ENCODE measurements around the gene REEP1.

GRCh38 chr2:86249579-86250391, 87.6 kb downstream of the REEP1 start:
- TF ChIP-seq, protein P1, sequence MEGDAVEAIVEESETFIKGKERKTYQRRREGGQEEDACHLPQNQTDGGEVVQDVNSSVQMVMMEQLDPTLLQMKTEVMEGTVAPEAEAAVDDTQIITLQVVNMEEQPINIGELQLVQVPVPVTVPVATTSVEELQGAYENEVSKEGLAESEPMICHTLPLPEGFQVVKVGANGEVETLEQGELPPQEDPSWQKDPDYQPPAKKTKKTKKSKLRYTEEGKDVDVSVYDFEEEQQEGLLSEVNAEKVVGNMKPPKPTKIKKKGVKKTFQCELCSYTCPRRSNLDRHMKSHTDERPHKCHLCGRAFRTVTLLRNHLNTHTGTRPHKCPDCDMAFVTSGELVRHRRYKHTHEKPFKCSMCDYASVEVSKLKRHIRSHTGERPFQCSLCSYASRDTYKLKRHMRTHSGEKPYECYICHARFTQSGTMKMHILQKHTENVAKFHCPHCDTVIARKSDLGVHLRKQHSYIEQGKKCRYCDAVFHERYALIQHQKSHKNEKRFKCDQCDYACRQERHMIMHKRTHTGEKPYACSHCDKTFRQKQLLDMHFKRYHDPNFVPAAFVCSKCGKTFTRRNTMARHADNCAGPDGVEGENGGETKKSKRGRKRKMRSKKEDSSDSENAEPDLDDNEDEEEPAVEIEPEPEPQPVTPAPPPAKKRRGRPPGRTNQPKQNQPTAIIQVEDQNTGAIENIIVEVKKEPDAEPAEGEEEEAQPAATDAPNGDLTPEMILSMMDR (IDR thresholded peaks at IDR 0.05): no peak
- TF ChIP-seq POLR2A (IDR thresholded peaks at IDR 0.05): no peak
